ENCODE measurements around the gene PTCD2. TPM values are rescaled to one million over a fixed set of nuclear protein-coding genes. Genes with fewer than 3 reads are reported as not detected.

The PTCD2 gene
- total and polyA plus RNA-seq, 2 of the 8 experiments (the other 6 are each of a cell fraction or from before 2014, with no cell fraction given) = 7.3 to 15.4 TPM

- Histone ChIP-seq H3K79me1 (ENCODE audit: low read depth, low read length) (no peaks in the 10 kb centered on the region), H3K4me2 (ENCODE audit: insufficient read depth in 1 of 2, low read depth in 2 of 2, low read length in 2 of 2) (no peak overlapping the region), H2BK12ac (ENCODE audit: low read depth, low read length) (no peak overlapping the region), H3K4me3 (ENCODE audit: extremely low read depth in 1 of 4, insufficient read depth in 2 of 4, low read depth in 3 of 4, low read length in 4 of 4) (no peak overlapping the region), H3K23ac (ENCODE audit: insufficient read length) (no peak overlapping the region), H3K27ac (ENCODE audit: low read depth, low read length) (no peak overlapping the region), H3K9ac (replicated peaks in 1 of 4; ENCODE audit: extremely low read depth in 1 of 4, low read depth in 3 of 4, low read length in 3 of 4) (no peak overlapping the region), H2BK120ac (replicated peaks; ENCODE audit: low read depth, low read length) (no peak overlapping the region), H2BK5ac (ENCODE audit: low read depth, low read length) (no peak overlapping the region), H4K5ac (ENCODE audit: insufficient read length, low read depth, low read length) (no peak overlapping the region), H3K79me2 (ENCODE audit: control insufficient read depth in 1 of 2, insufficient read depth in 2 of 2, low read length in 2 of 2) (no peaks in the 10 kb centered on the region), H2AFZ (ENCODE audit: low read length) (no peak overlapping the region), H4K91ac (replicated peaks; ENCODE audit: insufficient read length, low read length) (no peak overlapping the region), H3K4ac (replicated peaks; ENCODE audit: insufficient read length, low read depth, low read length) (no peak overlapping the region), H3K14ac (ENCODE audit: insufficient read length) (no peak overlapping the region), H3K9me3 (ENCODE audit: insufficient read depth in 2 of 2, low read depth in 1 of 2, low read length in 1 of 2) (no peaks in the 10 kb centered on the region), H2BK15ac (ENCODE audit: low read length) (no peak overlapping the region), H3K27me3 (replicated peaks in 1 of 4; ENCODE audit: control insufficient read depth in 3 of 4, extremely low read depth in 1 of 4, insufficient read depth in 3 of 4, low read length in 3 of 4) (no peaks in the 10 kb centered on the region), H3K4me1 (replicated peaks in 1 of 4; ENCODE audit: control insufficient read depth in 3 of 4, insufficient read depth in 4 of 4, low read length in 3 of 4) (no peaks in the 10 kb centered on the region), H3K56ac (replicated peaks; ENCODE audit: insufficient read length, low read depth, low read length) (no peak overlapping the region), H4K20me1 (replicated peaks in 1 of 2; ENCODE audit: control insufficient read depth in 1 of 2, insufficient read depth in 2 of 2, low read length in 2 of 2) (no peaks in the 10 kb centered on the region), H4K8ac (ENCODE audit: extremely low read depth, insufficient read depth, low read length) (no peak overlapping the region), H2AK5ac (ENCODE audit: low read depth, low read length) (no peak overlapping the region), H3K36me3 (ENCODE audit: control insufficient read depth in 2 of 4, insufficient read depth in 4 of 4, low read length in 3 of 4) (no peaks in the 10 kb centered on the region), H3K23me2 (ENCODE audit: low read depth, low read length) (no peaks in the 10 kb centered on the region), H3K18ac (ENCODE audit: extremely low read depth, low read length) (no peak overlapping the region), H2BK20ac (ENCODE audit: low read length) (no peak overlapping the region)
- no peak for DNase-seq (ENCODE audit: low read depth in 1 of 2, low spot score in 2 of 2)
- 89% methylated on average over 3 of the region's 3 CpGs; no CpG with 5 or more reads in 1 of the 2 experiments for WGBS, 2 experiments (ENCODE audit: extremely low coverage in 1 of 2, insufficient coverage in 1 of 2, insufficient read length in 1 of 2, insufficient replicate concordance in 2 of 2, low coverage in 1 of 2, low lambda C conversion rate in 2 of 2, missing lambda C conversion rate in 1 of 2)
- POLR2A ChIA-PET (ENCODE audit: partially characterized antibody) = no interaction called here
- FAIRE-seq = no peak
- CTCF ChIA-PET (ENCODE audit: partially characterized antibody) = interaction anchor here (0.8 to 6.4 kb wide), 5 partner anchors 16 to 57 kb away, joined by 3 to 68 read pairs (median 4); no protein-coding TSS in a partner anchor
- no peak for TF ChIP-seq JUND (IDR thresholded peaks at IDR 0.05; ENCODE audit: low read length)
- no peak for TF ChIP-seq SP4 (IDR thresholded peaks at IDR 0.05; ENCODE audit: low read length)
- no peak for TF ChIP-seq MAFK (IDR thresholded peaks at IDR 0.05; ENCODE audit: low read depth, low read length)
- TF ChIP-seq JUN (IDR thresholded peaks at IDR 0.05; ENCODE audit: low read depth, low read length) = no peak
- TF ChIP-seq RAD21 (IDR thresholded peaks at IDR 0.05 in 1 of 2, conservative IDR thresholded peaks at IDR 0.05 in 1 of 2; ENCODE audit: low read depth in 2 of 2, low read length in 2 of 2) = no peak
- TF ChIP-seq E2F6 (IDR thresholded peaks at IDR 0.05) = no peak
- no peak for TF ChIP-seq CBX5 (IDR thresholded peaks at IDR 0.05; ENCODE audit: low read depth, low read length)
- TF ChIP-seq RBBP5 (IDR thresholded peaks at IDR 0.05; ENCODE audit: borderline replicate concordance, low read depth, low read length) = no peak
- TF ChIP-seq MAX (IDR thresholded peaks at IDR 0.05) = no peak
- TF ChIP-seq KDM5A (IDR thresholded peaks at IDR 0.05; ENCODE audit: low read length) = no peak
- no peak for TF ChIP-seq YY1 (IDR thresholded peaks at IDR 0.05; ENCODE audit: low read depth, low read length)
- no peak for TF ChIP-seq CBX8 (IDR thresholded peaks at IDR 0.05; ENCODE audit: borderline replicate concordance, low read depth, low read length)
- TF ChIP-seq SUZ12 (IDR thresholded peaks at IDR 0.05; ENCODE audit: low read length) = no peak
- TF ChIP-seq HDAC2 (IDR thresholded peaks at IDR 0.05; ENCODE audit: borderline replicate concordance in 1 of 2, low read depth in 2 of 2, low read length in 2 of 2) = no peak
These were observed 86.9 kb downstream of the PTCD2 start for GRCh38 chr5:72407078-72407477.

All from H1 (cell line).